OCI-M2 (cell line): ENCODE data around the gene LETM1.

ENCODE experiments used
- DNase-seq: peaks from one replicate; lab custom pipeline; 2025; ENCODE audit not compliant: unreplicated experiment; lab: John Stamatoyannopoulos, UW

Gene LETM1

GRCh38 chr4:1808851-1809753 lies 46.9 kb downstream of the LETM1 start:
- no peak for DNase-seq

GRCh38 chr4:1808396-1808795 lies 47.6 kb downstream of the LETM1 start:
- no peak for DNase-seq

GRCh38 chr4:1807332-1807777 lies 48.6 kb downstream of the LETM1 start:
- no peak for DNase-seq

- no peak for DNase-seq
These were observed 49.2 kb downstream of the LETM1 start for GRCh38 chr4:1806596-1807331.

GRCh38 chr4:1806223-1806564 lies 49.8 kb downstream of the LETM1 start:
- no peak for DNase-seq

GRCh38 chr4:1805493-1806222 lies 50.3 kb downstream of the LETM1 start:
- no peak for DNase-seq

GRCh38 chr4:1804638-1805492 lies 51.1 kb downstream of the LETM1 start:
- no peak for DNase-seq

- DNase-seq = no peak
These were observed 52.2 kb downstream of the LETM1 start for GRCh38 chr4:1803523-1804423.

- DNase-seq = no peak
These were observed 53.0 kb downstream of the LETM1 start for GRCh38 chr4:1802720-1803522.

GRCh38 chr4:1802151-1802715 lies 53.7 kb downstream of the LETM1 start:
- DNase-seq = no peak

- DNase-seq = no peak
These were observed 54.5 kb downstream of the LETM1 start for GRCh38 chr4:1801286-1801958.

- no peak for DNase-seq
These were observed 55.2 kb downstream of the LETM1 start for GRCh38 chr4:1800805-1801204.

GRCh38 chr4:1799387-1800375 lies 56.3 kb downstream of the LETM1 start:
- DNase-seq = no peak

- no peak for DNase-seq
These were observed 57.2 kb downstream of the LETM1 start for GRCh38 chr4:1798580-1799386.

- no peak for DNase-seq
These were observed 57.9 kb downstream of the LETM1 start for GRCh38 chr4:1797861-1798579.
